Neuronal stem cell (in vitro differentiated cells): ENCODE measurements around the gene ARPP21.

Source experiments
- DNase-seq: peaks from one replicate; pipeline ENCODE4 v3.0.0-alpha.2; 2013; ENCODE audit warnings: low spot score
- H2AFZ ChIP-seq: one replicate; pipeline ENCODE4 v1.6.1; 2013; ENCODE audit warnings: mild to moderate bottlenecking, low read length, inconsistent platforms
- H2AK5ac ChIP-seq: 2 replicates; pipeline ENCODE4 v1.6.1; 2013; ENCODE audit warnings: low read depth, mild to moderate bottlenecking, inconsistent platforms, low read length, moderate library complexity, mixed read lengths
- H2BK120ac ChIP-seq: 2 replicates; pipeline ENCODE4 v1.6.1; 2013; ENCODE audit warnings: low read depth, mild to moderate bottlenecking, inconsistent platforms, low read length, moderate library complexity, mixed read lengths
- H2BK12ac ChIP-seq: one replicate; pipeline ENCODE4 v1.6.1; 2013; ENCODE audit warnings: low read length, inconsistent platforms
- H2BK15ac ChIP-seq: 2 replicates; pipeline ENCODE4 v1.6.1; 2013; ENCODE audit warnings: mild to moderate bottlenecking, low read length, inconsistent platforms, mixed read lengths
- H2BK5ac ChIP-seq: one replicate; pipeline ENCODE4 v1.6.1; 2013; ENCODE audit warnings: inconsistent platforms, mild to moderate bottlenecking, low read length, moderate library complexity
- H3K14ac ChIP-seq: one replicate; pipeline ENCODE4 v1.6.1; 2013; ENCODE audit warnings: low read length, inconsistent platforms
- H3K18ac ChIP-seq: 2 replicates; pipeline ENCODE4 v1.6.1; 2013; ENCODE audit warnings: low read length, inconsistent platforms
- H3K23ac ChIP-seq: 2 replicates; pipeline ENCODE4 v1.6.1; 2013; ENCODE audit warnings: low read depth, mild to moderate bottlenecking, mixed read lengths, low read length, inconsistent platforms; ENCODE audit not compliant: poor library complexity
- H3K27ac ChIP-seq: replicated peaks from 3 replicates; pipeline ENCODE4 v1.5.1; 2013; ENCODE audit warnings: low read length, inconsistent platforms
- H3K27me3 ChIP-seq, 3 experiments: 2 replicates each; pipeline ENCODE4 v1.6.1; 2013; ENCODE audit warnings: low read length in 3 of 3, mild to moderate bottlenecking in 2 of 3, inconsistent platforms in 1 of 3, low read depth in 1 of 3, mixed read lengths in 1 of 3, moderate library complexity in 1 of 3; ENCODE audit not compliant: control insufficient read depth in 3 of 3, insufficient read depth in 3 of 3
- H3K36me3 ChIP-seq, 2 donors: replicated peaks in 1 of 2; 2 replicates each; pipeline ENCODE4 v1.6.1; 2013; ENCODE audit warnings: low read length in 2 of 2; ENCODE audit not compliant: control insufficient read depth in 2 of 2, insufficient read depth in 2 of 2
- H3K4ac ChIP-seq: 2 replicates; pipeline ENCODE4 v1.6.1; 2013; ENCODE audit warnings: inconsistent platforms, mild to moderate bottlenecking, low read length, moderate library complexity
- H3K4me1 ChIP-seq, 2 donors: 1 replicate in 1 of 2; 2 replicates in 1 of 2; pipeline ENCODE4 v1.6.1; 2013; ENCODE audit warnings: low read length in 2 of 2, low read depth in 1 of 2; ENCODE audit not compliant: control insufficient read depth in 2 of 2, insufficient read depth in 1 of 2
- H3K4me2 ChIP-seq: one replicate; pipeline ENCODE4 v1.6.1; 2013; ENCODE audit warnings: mild to moderate bottlenecking, low read length, inconsistent platforms; ENCODE audit not compliant: insufficient read depth, poor library complexity, severe bottlenecking
- H3K4me3 ChIP-seq, 2 donors: 2 replicates each; pipeline ENCODE4 v1.5.1; 2013; ENCODE audit warnings: low read length in 2 of 2, mild to moderate bottlenecking in 2 of 2, inconsistent platforms in 1 of 2, moderate library complexity in 1 of 2
- H3K79me1 ChIP-seq: one replicate; pipeline ENCODE4 v1.6.1; 2013; ENCODE audit warnings: low read depth, mild to moderate bottlenecking, inconsistent platforms, low read length, moderate library complexity
- H3K9ac ChIP-seq: one replicate; pipeline ENCODE4 v1.6.1; 2013; ENCODE audit warnings: mild to moderate bottlenecking, low read depth, low read length, inconsistent platforms; ENCODE audit not compliant: poor library complexity
- H3K9me3 ChIP-seq, 2 donors: replicated peaks in 1 of 2; 2 replicates each; pipeline versions ENCODE3 to v1.6.1; 2013; ENCODE audit warnings: low read length in 2 of 2, mild to moderate bottlenecking in 2 of 2, inconsistent platforms in 1 of 2, low read depth in 1 of 2, mixed read lengths in 1 of 2, moderate library complexity in 1 of 2; ENCODE audit not compliant: control insufficient read depth in 2 of 2, insufficient read depth in 1 of 2
- H4K8ac ChIP-seq: one replicate; pipeline ENCODE4 v1.6.1; 2013; ENCODE audit warnings: low read depth, mild to moderate bottlenecking, inconsistent platforms, low read length, moderate library complexity
- H4K91ac ChIP-seq: one replicate; pipeline ENCODE4 v1.6.1; 2013; ENCODE audit warnings: low read length, low read depth, mild to moderate bottlenecking, inconsistent platforms; ENCODE audit not compliant: poor library complexity
- WGBS, 2 donors: extraction: QIAGEN DNeasy Blood & Tissue Kit; methylation state at CpG; one replicate each; pipeline ENCODE4 v1.1.7; 2013; ENCODE audit warnings: missing lambda C conversion rate in 2 of 2, mixed read lengths in 1 of 2; ENCODE audit not compliant: insufficient read length in 2 of 2, insufficient replicate concordance in 1 of 2; ENCODE audit errors: extremely low coverage in 2 of 2; 5-methylcytosine and 5-hydroxymethylcytosine counted together

The ARPP21 gene

GRCh38 chr3:35739964-35740527, 100.7 kb downstream of the ARPP21 start:
- no peak overlapping the region for H2BK120ac ChIP-seq
- no CpG with 5 or more reads among the region's 2 CpGs for WGBS, 2 donors
- H3K36me3 ChIP-seq = no peaks in the 10 kb centered on the region
- DNase-seq = no peak
- no peak overlapping the region for H4K91ac ChIP-seq
- no peak overlapping the region for H3K9ac ChIP-seq
- no peak overlapping the region for H3K4ac ChIP-seq
- H3K27me3 ChIP-seq = no peaks in the 10 kb centered on the region
- H3K4me2 ChIP-seq = no peak overlapping the region
- no peak overlapping the region for H2AK5ac ChIP-seq
- no peak overlapping the region for H3K23ac ChIP-seq
- no peak overlapping the region for H2BK12ac ChIP-seq
- H4K8ac ChIP-seq = no peak overlapping the region
- H3K4me3 ChIP-seq = no peak overlapping the region
- H2AFZ ChIP-seq = no peak overlapping the region
- no peak overlapping the region for H3K27ac ChIP-seq
- no peak overlapping the region for H3K14ac ChIP-seq
- H3K4me1 ChIP-seq = peaks cover 6 to 7% of the 10 kb centered on the region in 2 donors
- H3K9me3 ChIP-seq = no peaks in the 10 kb centered on the region
- H3K18ac ChIP-seq = no peak overlapping the region
- no peaks in the 10 kb centered on the region for H3K79me1 ChIP-seq
- no peak overlapping the region for H2BK5ac ChIP-seq
- H2BK15ac ChIP-seq = no peak overlapping the region

GRCh38 chr3:35743218-35743617, 103.9 kb downstream of the ARPP21 start:
- Histone ChIP-seq H3K9me3 (no peaks in the 10 kb centered on the region), H2BK12ac (no peak overlapping the region), H3K18ac (no peak overlapping the region), H3K23ac (no peak overlapping the region), H3K27ac (no peak overlapping the region), H3K27me3 (no peaks in the 10 kb centered on the region), H3K4me3 (no peak overlapping the region), H3K36me3 (no peaks in the 10 kb centered on the region), H2BK120ac (no peak overlapping the region), H3K4ac (no peak overlapping the region), H3K79me1 (no peaks in the 10 kb centered on the region), H4K91ac (no peak overlapping the region), H2BK15ac (no peak overlapping the region), H3K4me1 (peaks cover 7 to 10% of the 10 kb centered on the region in 2 donors), H2AFZ (no peak overlapping the region), H3K4me2 (no peak overlapping the region), H2BK5ac (no peak overlapping the region), H3K14ac (no peak overlapping the region), H3K9ac (no peak overlapping the region), H2AK5ac (no peak overlapping the region), H4K8ac (no peak overlapping the region)
- WGBS, 2 donors = no CpG with 5 or more reads among the region's 5 CpGs
- no peak for DNase-seq

GRCh38 chr3:35744419-35744818, 105.1 kb downstream of the ARPP21 start:
- Histone ChIP-seq H3K14ac (no peak overlapping the region), H3K4me2 (no peak overlapping the region), H4K8ac (no peak overlapping the region), H3K27ac (no peak overlapping the region), H2AFZ (peak overlapping the region; percentile 87), H3K18ac (no peak overlapping the region), H3K4me3 (peak overlapping the region in 1 of 2 donors; percentile 31), H2BK5ac (no peak overlapping the region), H3K4me1 (peaks cover 9 to 10% of the 10 kb centered on the region in 2 donors), H4K91ac (no peak overlapping the region), H2AK5ac (no peak overlapping the region), H3K79me1 (no peaks in the 10 kb centered on the region), H3K9me3 (no peaks in the 10 kb centered on the region), H2BK12ac (no peak overlapping the region), H3K4ac (no peak overlapping the region), H3K9ac (no peak overlapping the region), H3K27me3 (no peaks in the 10 kb centered on the region), H3K36me3 (no peaks in the 10 kb centered on the region), H2BK15ac (no peak overlapping the region), H3K23ac (no peak overlapping the region), H2BK120ac (no peak overlapping the region)
- DNase-seq = peak; percentile 17
- WGBS, 2 donors = no CpG with 5 or more reads among the region's 10 CpGs

GRCh38 chr3:35745351-35745750, 106.0 kb downstream of the ARPP21 start:
- H3K23ac ChIP-seq = no peak overlapping the region
- no peak for DNase-seq
- H2AK5ac ChIP-seq = no peak overlapping the region
- no peaks in the 10 kb centered on the region for H3K36me3 ChIP-seq
- H2BK120ac ChIP-seq = no peak overlapping the region
- H3K4me2 ChIP-seq = no peak overlapping the region
- no peak overlapping the region for H2BK5ac ChIP-seq
- H3K9ac ChIP-seq = no peak overlapping the region
- peak overlapping the region; percentile 31 for H2AFZ ChIP-seq
- no peak overlapping the region for H2BK12ac ChIP-seq
- H2BK15ac ChIP-seq = no peak overlapping the region
- H3K9me3 ChIP-seq = no peaks in the 10 kb centered on the region
- H3K4me3 ChIP-seq = no peak overlapping the region
- no peak overlapping the region for H3K27ac ChIP-seq
- H3K27me3 ChIP-seq = no peaks in the 10 kb centered on the region
- no peak overlapping the region for H4K8ac ChIP-seq
- H3K4me1 ChIP-seq = peaks cover 9 to 10% of the 10 kb centered on the region in 2 donors
- H3K79me1 ChIP-seq = no peaks in the 10 kb centered on the region
- H3K4ac ChIP-seq = no peak overlapping the region
- no peak overlapping the region for H3K18ac ChIP-seq
- no peak overlapping the region for H3K14ac ChIP-seq
- no CpG with 5 or more reads among the region's 1 CpG for WGBS, 2 donors
- no peak overlapping the region for H4K91ac ChIP-seq
